Neural cell (in vitro differentiated cells): Measurements from ENCODE around the gene SULF2. TPM values are rescaled to one million over a fixed set of nuclear protein-coding genes. Genes with fewer than 3 reads are reported as not detected.

Experiments
- H2AFZ ChIP-seq: fragments of 200-600, 300-800 bp; sonication (generic), shearing (Covaris generic); 2 replicates; pipeline ENCODE4 v1.6.0; 2014; ENCODE audit warnings: low read depth, mild to moderate bottlenecking, antibody characterized with exemption, low read length, moderate library complexity
- H3F3A ChIP-seq: fragments of 200-600 bp; shearing (Covaris generic); 2 replicates; pipeline ENCODE4 v1.6.1; 2016; ENCODE audit warnings: mild to moderate bottlenecking, moderate library complexity, mixed read lengths, antibody characterized with exemption, low read length; ENCODE audit not compliant: insufficient read depth, poor library complexity, severe bottlenecking
- H3K27ac ChIP-seq: fragments of 200-600, 300-800 bp; sonication (generic), shearing (Covaris generic); 2 replicates; pipeline ENCODE4 v1.5.1; 2014; ENCODE audit warnings: mild to moderate bottlenecking, low read length, moderate library complexity
- H3K27me3 ChIP-seq: fragments of 300-800, 200-600 bp; sonication (generic), shearing (Covaris generic); 2 replicates; pipeline ENCODE4 v1.6.0; 2014; ENCODE audit warnings: mild to moderate bottlenecking, low read depth, low read length, moderate library complexity; ENCODE audit not compliant: insufficient read depth
- H3K36me3 ChIP-seq: fragments of 300-800, 200-600 bp; sonication (generic), shearing (Covaris generic); 2 replicates; pipeline ENCODE4 v1.5.1; 2014; ENCODE audit warnings: mild to moderate bottlenecking, antibody characterized with exemption, low read length, moderate library complexity; ENCODE audit not compliant: insufficient read depth
- H3K4me2 ChIP-seq: fragments of 300-800, 200-600 bp; sonication (generic), shearing (Covaris generic); 2 replicates; pipeline ENCODE4 v1.6.0; 2014; ENCODE audit warnings: mild to moderate bottlenecking, low read length
- H3K4me3 ChIP-seq: fragments of 300-800, 200-600 bp; sonication (generic), shearing (Covaris generic); 2 replicates; pipeline ENCODE4 v1.5.1; 2014; ENCODE audit warnings: mild to moderate bottlenecking, low read length, moderate library complexity
- H3K79me2 ChIP-seq: fragments of 200-600 bp; shearing (Covaris generic); replicated peaks from 2 replicates; pipeline ENCODE4 v1.6.0; 2014; ENCODE audit warnings: mild to moderate bottlenecking, low read length, moderate library complexity; ENCODE audit not compliant: insufficient read depth
- H3K9ac ChIP-seq: fragments of 300-800, 200-600 bp; sonication (generic), shearing (Covaris generic); 2 replicates; pipeline ENCODE4 v1.6.1; 2016; ENCODE audit warnings: mild to moderate bottlenecking, low read length, mixed read lengths
- H3K9me2 ChIP-seq: fragments of 200-600 bp; shearing (Covaris generic); 2 replicates; pipeline ENCODE4 v1.6.1; 2016; ENCODE audit warnings: mild to moderate bottlenecking, low read length, mixed read lengths; ENCODE audit not compliant: insufficient read depth
- H3K9me3 ChIP-seq: fragments of 200-600, 300-800 bp; sonication (generic), shearing (Covaris generic); 2 replicates; pipeline ENCODE4 v1.6.1; 2016; ENCODE audit warnings: mild to moderate bottlenecking, mixed run types, low read length, moderate library complexity, mixed read lengths
- H4K20me1 ChIP-seq: fragments of 200-600 bp; shearing (Covaris generic); 2 replicates; pipeline ENCODE4 v1.6.1; 2016; ENCODE audit warnings: mild to moderate bottlenecking, mixed run types; ENCODE audit not compliant: insufficient read depth
- EP300 ChIP-seq: fragments of 450-650 bp; conservative IDR thresholded peaks from 2 replicates; pipeline ENCODE4 v1.6.1; 2014; ENCODE audit warnings: antibody characterized with exemption, mild to moderate bottlenecking, moderate library complexity; ENCODE audit not compliant: poor library complexity, severe bottlenecking
- EZH2 ChIP-seq: fragments of 200-600, 300-800 bp; shearing (Covaris generic), sonication (generic); IDR thresholded peaks from 2 replicates; pipeline ENCODE4 v1.6.1; 2014; ENCODE audit warnings: antibody characterized with exemption, low read length, borderline replicate concordance, mild to moderate bottlenecking; ENCODE audit not compliant: insufficient read depth, poor library complexity, severe bottlenecking
- MXI1 ChIP-seq: fragments of 450-650 bp; conservative IDR thresholded peaks from 2 replicates; pipeline ENCODE4 v1.6.1; 2014; ENCODE audit warnings: antibody characterized with exemption, mild to moderate bottlenecking; ENCODE audit not compliant: poor library complexity, severe bottlenecking
- POLR2AphosphoS5 ChIP-seq: IDR thresholded peaks from 2 replicates; pipeline ENCODE4 v1.6.1; 2012
- RAD21 ChIP-seq: fragments of 450-650 bp; conservative IDR thresholded peaks from 2 replicates; pipeline ENCODE4 v1.6.1; 2014; ENCODE audit warnings: antibody characterized with exemption, mild to moderate bottlenecking, moderate library complexity
- REST ChIP-seq: IDR thresholded peaks from 2 replicates; pipeline ENCODE4 v1.6.1; 2012; ENCODE audit warnings: borderline replicate concordance
- SMC3 ChIP-seq: fragments of 450-650 bp; conservative IDR thresholded peaks from 2 replicates; pipeline ENCODE4 v1.6.1; 2014; ENCODE audit warnings: antibody characterized with exemption, mild to moderate bottlenecking, moderate library complexity; ENCODE audit not compliant: poor library complexity
- TAF1 ChIP-seq: IDR thresholded peaks from 2 replicates; pipeline ENCODE4 v1.6.1; 2012; ENCODE audit warnings: low read depth
- polyA plus RNA-seq: library from polyadenylated mRNA; depleted of rRNA; stranded (reverse); fragments of >200 nt; gene quantifications from 2 replicates; pipeline ENCODE4 v1.2.3, GENCODE V29; 2014
- TF ChIP-seq, protein P1 (sequence below): fragments of 450-650 bp; IDR thresholded peaks from 2 replicates; pipeline ENCODE4 v1.5.1; 2014; ENCODE audit warnings: antibody characterized with exemption, mild to moderate bottlenecking, moderate library complexity; ENCODE audit not compliant: poor library complexity, severe bottlenecking

SULF2 gene
- polyA plus RNA-seq, 1 donor from 2014 or later, result 30.0 TPM

- TF ChIP-seq RAD21, result no peak
- H3K9ac ChIP-seq, result no peak overlapping the region
- no peaks in the 10 kb centered on the region for H3K79me2 ChIP-seq
- H3K27me3 ChIP-seq, result no peaks in the 10 kb centered on the region
- no peak overlapping the region for H2AFZ ChIP-seq
- no peaks in the 10 kb centered on the region for H3K36me3 ChIP-seq
- no peak overlapping the region for H3K4me3 ChIP-seq
- no peak overlapping the region for H3K4me2 ChIP-seq
- H3K27ac ChIP-seq, result no peak overlapping the region
- H3K9me2 ChIP-seq, result no peaks in the 10 kb centered on the region
- H4K20me1 ChIP-seq, result no peaks in the 10 kb centered on the region
- no peaks in the 10 kb centered on the region for H3K9me3 ChIP-seq
- H3F3A ChIP-seq, result no peaks in the 10 kb centered on the region
These were observed 74.6 kb downstream of the SULF2 start for GRCh38 chr20:47710665-47711045.

DNA sequence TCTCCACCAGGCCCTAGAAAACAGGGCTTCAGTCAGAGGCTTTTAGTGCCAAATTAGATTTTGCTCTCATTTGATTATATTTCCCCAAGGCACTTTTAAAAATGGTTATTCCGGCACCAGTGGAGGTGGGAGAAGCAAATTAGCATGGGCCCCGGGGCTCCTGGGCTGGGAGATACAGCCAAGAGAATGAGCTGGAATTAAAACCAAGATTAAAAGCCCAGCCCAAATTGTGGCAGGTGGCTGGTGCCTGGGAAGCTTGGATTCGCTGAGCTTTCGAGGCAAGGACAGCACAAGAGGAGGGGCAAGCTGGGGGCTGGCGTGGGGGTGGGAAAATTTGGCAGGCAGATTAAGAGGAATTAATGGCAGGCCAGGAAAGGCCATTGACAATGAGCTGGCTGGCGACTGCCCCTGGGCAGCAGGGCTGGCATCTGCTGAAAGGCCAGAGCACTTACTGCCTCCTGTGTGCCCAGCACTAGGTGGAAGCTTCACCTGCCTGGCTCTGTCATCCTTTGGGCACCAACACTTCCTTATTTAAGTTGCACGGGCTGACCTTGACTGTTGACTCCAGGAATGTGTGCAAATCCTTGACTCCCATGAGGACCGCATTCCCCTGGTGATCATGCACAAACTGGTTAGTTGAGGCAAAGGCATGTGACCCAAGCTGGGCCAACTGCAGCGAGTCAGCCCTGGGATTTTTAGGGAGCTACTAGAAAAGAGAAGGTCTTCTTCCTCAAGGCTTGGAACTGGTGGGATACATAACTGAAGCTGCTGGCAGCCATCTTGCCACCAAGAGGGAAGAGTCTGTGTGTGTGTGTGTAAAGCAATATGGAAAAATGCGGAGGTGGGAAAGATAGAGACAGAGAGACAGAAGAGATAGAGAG lies 76.1 kb downstream of the SULF2 start:
- H3K36me3 ChIP-seq, result no peaks in the 10 kb centered on the region
- no peaks in the 10 kb centered on the region for H3K9me2 ChIP-seq
- no peaks in the 10 kb centered on the region for H3K27me3 ChIP-seq
- H3K27ac ChIP-seq, result no peak overlapping the region
- H3K9ac ChIP-seq, result no peak overlapping the region
- H3K4me3 ChIP-seq, result no peak overlapping the region
- no peak for TF ChIP-seq TAF1
- no peak for TF ChIP-seq EP300
- TF ChIP-seq, protein P1, sequence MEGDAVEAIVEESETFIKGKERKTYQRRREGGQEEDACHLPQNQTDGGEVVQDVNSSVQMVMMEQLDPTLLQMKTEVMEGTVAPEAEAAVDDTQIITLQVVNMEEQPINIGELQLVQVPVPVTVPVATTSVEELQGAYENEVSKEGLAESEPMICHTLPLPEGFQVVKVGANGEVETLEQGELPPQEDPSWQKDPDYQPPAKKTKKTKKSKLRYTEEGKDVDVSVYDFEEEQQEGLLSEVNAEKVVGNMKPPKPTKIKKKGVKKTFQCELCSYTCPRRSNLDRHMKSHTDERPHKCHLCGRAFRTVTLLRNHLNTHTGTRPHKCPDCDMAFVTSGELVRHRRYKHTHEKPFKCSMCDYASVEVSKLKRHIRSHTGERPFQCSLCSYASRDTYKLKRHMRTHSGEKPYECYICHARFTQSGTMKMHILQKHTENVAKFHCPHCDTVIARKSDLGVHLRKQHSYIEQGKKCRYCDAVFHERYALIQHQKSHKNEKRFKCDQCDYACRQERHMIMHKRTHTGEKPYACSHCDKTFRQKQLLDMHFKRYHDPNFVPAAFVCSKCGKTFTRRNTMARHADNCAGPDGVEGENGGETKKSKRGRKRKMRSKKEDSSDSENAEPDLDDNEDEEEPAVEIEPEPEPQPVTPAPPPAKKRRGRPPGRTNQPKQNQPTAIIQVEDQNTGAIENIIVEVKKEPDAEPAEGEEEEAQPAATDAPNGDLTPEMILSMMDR, result no peak
- TF ChIP-seq SMC3, result no peak
- no peak for TF ChIP-seq MXI1
- no peak for TF ChIP-seq RAD21
- no peak for TF ChIP-seq REST
- no peak for TF ChIP-seq EZH2
- TF ChIP-seq POLR2AphosphoS5, result no peak
- H3K79me2 ChIP-seq, result no peaks in the 10 kb centered on the region
- no peaks in the 10 kb centered on the region for H3F3A ChIP-seq
- no peaks in the 10 kb centered on the region for H4K20me1 ChIP-seq
- H2AFZ ChIP-seq, result no peak overlapping the region
- no peak overlapping the region for H3K4me2 ChIP-seq
- no peaks in the 10 kb centered on the region for H3K9me3 ChIP-seq
